Measurements from ENCODE around the gene NEK6.

NEK6 gene

DNA sequence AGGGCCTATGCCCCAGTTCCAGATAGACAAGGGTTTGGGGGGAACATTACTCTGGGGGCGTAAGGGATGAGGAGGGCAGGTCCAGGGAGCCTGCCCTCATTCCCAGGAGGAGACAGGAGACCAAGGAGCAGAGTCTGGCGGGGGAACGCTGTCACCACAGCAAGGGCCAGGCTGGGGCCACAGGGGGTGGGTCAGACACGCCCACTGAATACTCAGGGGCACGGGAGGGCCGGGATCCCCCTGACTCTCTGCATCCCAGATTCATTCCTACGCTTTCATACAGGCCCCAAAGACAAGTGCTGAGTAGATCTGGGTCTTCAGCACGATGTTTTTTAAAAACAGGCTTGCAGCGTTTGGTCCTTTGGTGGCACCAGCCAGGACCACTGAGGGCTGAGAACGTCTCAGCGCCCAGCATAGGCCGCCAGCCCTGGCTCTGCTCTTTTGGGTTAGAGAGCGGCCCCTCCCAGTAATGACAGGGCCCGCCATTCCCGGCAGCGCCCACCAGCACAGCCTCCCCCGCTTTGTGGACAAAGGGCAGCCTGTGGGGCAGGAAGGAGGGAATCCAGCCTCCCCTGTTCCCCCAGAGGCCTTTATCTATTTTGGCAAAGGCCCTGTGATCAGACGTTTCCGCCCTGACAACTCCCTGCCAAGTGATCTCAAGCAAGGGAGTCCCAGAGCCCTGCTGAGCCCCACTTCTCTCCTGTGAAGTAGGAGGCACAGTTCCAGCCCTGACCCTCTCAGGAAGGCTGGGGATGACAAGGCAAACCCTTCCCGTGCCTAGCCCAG, 24.9 kb downstream of the NEK6 start:
- no peak for DNase-seq

DNA sequence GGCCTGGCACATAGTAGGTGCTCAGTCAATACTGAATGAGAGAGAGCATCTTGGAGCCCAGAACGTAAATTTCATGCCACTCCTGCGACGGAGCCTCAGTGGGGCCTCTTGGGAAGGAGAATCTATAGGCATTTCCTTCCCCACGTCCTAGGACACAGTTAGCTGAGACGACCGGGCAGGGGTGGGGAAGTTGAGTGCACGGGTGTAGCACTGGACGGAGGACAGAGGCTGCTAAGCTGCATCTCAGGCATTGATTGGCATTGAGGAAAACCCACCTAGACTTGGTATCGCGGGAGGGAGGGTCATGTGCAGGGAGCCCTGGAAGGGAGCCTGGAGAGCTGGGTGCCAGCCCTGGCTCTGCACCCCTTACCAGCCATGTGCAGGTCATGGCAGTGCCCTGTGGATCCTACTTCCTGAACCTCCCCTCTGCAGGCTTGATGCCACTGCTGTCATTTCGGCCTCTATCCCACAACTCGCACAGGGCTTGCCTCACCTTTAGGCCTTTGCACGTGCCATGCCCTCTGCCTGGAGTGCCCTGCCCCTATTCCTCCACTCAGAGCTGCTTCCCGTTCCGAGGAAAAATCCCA, 25.6 kb downstream of the NEK6 start:
- DNase-seq: no peak

DNA sequence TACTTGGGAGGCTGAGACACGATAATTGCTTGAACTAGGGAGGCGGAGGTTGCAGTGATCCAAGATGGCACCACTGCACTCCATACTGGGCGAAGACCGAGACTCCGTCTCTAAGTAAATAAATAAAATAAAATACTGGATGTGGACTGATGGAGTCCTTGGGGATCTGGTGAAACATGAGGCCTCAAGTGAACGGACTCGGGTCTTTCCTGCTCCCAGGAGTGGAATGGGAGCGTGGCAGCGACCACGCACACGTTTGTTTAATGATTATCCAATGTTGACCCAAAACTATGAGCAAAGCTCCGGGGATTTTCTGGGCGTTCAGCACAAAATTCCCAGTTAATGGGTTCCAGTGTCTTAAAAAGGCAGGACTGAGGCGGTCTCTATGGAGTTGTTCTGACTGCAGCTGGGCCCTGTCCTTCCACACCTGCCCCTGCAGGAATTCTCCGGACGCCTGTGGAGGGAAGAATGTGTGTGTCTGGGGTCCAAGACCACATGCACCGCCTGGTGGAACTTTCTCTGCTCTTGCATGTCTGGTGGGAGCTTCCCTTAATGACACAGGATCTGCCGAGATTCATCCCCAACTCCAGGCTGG, 26.6 kb downstream of the NEK6 start:
- DNase-seq: no peak

DNA sequence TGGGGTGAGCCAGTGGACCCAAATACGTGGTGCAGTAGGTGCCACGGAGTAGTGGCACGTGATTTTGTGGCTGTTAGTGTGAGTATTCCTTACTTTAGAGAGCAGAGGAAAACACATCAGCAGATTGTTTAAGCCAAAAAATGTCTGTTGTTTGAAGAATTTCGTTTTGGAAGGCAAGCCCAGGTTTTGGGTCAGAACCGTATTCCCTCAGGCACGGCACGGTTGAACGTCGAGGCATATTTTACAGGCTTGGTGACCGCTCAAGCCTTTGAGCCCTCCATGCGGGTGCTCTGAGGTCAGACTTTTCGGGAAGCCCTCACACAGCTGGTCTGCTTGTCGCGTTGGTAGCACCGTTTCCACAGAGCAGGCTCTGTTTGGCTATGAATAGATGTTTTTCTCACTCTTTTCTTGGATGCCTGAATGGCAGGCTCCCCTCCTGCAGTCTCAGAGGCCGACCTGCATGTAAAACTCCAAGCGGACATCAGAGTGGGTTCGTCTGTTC, 27.2 kb downstream of the NEK6 start:
- DNase-seq: no peak

DNA sequence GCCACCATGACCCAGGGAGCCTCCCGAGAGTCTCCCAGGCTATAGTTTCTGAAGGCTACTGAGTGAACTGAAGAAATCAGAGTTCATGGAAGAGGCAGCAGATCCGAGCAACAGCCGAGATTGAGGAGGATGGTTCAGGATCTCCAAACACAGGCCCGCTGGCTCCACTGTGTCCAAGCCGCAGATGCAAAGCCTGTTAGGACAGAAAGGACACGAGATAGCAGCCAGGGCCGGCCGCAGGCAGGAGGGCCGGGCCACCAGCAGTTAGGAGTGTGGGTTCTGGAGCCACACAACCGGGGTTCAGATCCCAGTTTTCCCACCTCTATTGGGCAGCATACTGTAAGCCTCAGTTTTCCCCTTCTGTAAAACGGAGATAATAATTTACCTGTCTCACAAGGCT, 27.7 kb downstream of the NEK6 start:
- no peak for DNase-seq

DNA sequence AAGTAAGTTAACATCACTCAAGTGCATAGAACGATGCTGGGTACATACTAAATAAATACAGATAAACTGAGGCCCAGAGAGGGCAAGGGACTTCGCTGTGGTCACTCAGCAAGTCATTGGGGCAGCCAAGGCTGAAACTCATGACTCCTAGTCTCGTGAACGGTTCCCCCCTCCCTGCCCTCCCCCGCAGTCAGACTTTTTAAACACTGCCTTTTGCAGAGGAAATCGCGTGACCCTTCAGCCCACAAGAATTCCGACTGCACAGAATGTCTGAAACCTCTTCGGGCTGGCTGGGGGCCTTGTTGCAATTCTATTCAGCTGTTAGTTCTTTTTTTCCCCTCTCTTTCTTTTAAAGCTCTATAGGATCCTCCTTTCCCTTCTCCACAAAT, 28.1 kb downstream of the NEK6 start:
- peak; percentile 32 for DNase-seq

DNA sequence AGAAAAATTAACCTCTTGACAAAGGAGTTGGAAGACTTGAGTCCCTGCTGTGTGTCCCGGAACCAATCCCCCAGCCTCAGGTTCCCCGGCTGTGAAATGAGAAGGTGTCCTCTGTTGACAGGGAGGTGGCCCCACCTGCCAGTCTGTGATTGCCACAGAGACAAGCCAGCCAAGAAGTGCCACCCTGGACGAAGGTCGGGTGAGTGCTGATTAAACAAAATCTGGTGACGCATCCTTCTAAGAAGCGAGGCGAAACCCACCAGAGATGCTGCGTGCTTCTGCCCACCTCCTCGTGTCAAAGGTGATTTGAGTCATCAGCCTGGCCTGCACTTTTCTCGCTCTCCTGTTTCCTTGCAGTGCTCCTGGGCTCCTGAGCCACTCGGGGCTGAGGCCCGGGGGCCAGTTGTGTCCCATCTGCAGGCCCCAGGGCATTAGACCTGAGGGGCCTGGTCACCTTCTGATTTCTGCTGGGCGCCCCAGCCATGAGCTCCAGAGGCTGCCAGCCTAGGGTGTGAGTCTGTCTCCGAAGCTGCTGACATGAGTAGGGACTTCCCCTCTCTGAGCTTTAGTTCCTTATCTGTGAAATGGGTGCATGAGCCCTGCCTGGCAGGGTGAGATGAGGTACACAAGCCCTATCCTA, 28.7 kb downstream of the NEK6 start:
- DNase-seq: peak; percentile 16

DNA sequence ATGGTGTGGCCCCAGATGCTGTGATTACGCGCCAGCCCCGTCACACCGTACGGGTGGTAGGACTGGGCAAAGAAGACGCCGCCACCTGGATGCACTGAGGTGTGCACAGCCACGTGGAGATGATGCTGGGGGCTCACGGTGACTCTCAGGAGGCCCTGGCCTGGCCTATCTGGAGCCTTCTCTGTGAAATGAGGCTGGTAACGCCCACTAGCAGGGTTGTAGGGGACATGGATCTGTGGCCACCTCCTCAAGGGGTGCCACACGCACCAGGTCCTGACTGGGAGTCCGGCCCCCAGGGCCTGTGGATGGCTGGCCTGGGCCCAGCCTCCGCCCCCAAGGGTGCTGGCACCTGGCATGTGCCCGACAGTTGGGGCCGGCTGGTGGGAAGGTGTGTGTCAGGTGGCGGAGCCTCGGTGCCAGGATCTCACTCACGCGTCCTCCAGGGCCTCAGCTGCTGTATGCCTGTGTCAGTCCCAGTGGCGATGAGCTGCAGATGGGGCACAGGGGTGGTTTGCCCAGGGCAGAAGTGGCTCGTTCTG, 32.4 kb downstream of the NEK6 start:
- DNase-seq: no peak

DNA sequence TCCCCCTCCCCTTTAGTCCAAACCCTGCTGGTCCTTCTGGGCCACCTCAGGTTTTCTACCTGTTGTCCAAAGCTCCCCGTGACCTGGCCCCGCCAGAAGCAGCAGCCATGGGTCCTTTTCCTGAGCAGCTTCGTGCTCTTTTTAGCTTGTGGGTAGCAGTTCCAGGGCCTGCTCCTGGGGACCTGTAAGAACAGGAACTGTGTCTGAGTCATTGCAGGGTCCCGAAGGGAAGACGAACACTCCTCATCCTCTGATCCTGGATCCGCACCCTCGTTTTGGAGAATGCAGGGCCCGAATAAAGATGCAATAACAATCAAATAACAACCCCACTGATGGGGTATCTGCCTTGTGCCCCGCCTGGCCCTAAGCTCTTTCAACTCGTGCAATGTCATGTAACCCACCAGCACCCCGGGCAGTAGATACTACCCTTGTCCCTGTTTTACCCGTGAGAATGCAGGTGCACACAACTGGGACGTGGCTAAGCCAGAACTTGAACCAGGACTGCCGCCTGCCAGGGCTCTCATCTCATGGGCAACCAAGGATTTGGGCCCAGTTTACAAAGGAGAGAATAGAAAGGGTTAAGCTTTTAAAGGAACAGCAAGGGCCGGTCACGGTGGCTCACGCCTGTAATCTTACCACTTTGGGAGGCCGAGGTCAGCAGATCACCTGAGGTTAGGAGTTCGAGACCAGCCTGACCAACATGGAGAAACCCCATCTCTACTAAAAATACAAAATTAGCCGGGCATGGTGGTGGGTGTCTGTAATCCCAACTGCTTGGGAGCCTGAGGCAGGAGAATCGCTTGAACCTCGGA, 33.2 kb downstream of the NEK6 start:
- no peak for DNase-seq

DNA sequence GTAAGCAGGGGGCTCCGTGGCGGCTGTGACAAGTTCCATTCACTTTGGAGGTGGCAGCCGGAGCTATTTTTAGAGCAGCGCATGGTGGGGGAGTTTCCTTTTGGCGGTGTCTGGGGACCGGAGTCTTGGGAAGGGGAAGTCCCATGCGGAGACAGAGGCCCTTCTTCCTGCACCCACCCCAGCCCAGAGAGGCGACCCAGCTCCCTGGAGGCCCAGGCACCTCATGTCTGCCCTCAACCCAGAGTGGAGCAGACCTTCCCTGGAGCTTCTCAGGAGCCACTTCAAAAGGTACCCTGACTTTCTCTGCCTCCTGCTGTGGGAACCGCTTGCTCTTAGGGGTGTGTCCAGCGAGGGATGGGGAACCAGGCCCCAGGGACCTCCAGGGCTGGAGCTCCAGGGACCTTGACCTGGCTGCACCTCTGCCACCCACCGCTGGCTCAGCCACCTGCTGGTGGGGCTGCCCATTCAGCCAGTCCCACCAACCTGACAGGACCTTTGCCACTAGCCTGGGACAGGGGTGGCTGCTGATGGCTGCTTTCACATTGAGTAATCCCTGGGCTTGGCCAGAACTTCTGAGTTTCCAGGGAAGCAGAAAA, 34.1 kb downstream of the NEK6 start:
- DNase-seq: peak; percentile 22

DNA sequence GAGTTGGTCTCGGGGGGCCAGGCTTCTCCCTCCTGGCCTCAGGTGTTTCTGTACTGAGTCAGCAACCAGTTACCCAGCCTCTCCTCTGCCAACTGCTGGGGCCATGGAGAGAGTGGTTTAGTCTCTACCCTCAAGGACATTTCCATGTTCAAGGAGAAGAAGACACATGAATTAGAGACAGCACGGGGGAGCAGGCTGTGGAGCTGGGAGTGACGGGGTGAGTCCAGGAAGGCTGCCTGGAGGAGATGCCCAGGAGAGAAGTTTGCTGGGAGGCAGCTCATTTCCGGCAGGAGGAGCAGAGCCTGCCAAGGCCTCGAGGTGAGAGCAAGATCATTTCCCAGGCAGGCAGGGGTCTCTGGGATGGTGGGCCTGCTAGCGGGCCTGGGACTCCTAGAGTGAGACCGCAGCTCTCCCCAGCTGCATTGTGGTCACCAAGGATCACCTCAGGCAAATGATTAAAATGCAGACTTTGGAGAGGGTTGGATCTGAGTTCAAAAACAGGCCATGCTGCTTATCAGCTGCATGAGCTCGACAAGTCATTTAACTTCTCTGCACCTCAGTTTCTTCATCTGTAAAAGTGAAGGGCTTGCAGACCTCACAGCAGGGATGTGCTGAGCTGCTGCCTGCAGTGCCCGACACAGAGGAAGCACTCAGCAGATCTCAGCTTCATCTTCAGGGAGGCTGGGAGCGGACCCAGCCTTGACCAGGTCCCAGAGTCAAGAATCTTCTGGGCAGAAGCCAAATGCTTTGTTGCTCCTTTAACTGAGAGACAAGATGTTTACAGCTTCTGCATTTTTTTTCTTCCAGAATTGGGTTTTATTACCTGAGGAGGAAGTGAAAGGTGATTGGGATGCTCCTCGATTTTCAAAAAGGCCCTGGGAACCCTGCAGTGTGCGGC, 35.2 kb downstream of the NEK6 start:
- no peak for DNase-seq

DNA sequence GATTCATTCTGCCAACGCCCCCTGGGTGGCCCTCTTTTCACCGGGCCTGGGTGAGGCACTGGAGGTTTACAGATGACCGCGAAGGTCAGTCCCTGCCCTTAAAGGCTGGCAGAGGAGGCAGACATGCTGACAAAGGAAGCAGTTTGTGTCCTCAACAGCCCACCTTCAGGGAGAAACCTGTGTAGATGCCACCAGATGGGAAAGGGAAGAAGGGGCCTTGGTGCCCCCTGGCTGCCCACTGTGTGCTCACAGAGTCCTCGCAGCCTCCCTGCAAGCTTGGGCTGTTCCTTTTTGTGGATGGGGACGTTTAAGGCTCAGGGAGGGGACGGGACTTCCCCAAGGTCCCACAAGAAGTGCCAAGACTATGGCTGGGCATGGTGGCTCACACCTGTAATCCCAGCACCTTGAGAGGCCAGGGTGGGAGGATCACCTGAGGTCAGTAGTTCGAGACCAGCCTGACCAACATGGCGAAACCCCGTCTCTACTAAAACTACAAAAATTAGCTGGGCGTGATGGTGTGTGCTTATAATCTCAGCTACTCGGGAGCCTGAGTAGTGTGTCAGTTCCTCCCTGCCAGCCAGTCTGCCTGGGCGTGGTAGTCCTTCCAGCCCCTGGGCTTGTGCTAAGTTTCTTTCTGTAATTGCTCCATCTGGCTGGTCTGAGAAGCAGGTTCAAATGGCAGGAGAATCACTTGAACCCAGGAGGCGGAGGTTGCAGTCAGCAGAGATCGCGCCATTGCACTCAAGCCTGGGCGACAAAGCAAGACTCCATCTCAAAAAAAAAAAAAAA, 36.2 kb downstream of the NEK6 start:
- DNase-seq: no peak

DNA sequence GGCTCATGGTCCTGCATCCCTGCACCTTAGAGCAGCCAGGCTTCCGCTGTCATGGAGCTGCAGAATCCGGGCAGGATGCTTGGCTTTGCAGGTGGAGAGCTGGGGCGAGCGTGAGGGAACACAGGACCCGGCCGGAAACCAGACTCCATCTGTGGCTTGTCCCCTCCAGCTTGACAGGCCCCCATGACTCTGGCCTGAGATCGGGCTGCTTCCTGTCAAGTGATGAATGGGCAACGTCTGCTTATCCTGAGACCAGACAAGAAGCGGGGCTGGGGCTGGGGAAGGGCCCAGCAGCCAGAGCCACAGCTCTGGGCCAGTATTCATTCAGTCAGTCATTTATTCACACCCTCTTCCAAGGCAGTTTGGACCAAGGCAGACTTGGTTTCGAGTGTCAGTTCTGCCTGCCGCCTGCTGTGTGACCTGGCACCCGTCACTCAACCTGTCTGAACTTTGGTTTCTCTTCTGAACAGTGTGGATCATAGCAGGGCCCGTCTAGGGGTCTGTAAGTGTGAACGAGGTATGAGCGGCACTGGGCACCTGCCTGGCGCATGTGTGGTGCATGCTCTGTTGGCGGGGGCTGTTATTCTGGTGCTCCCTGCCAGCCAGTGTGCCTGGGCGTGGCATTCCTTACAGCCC, 37.5 kb downstream of the NEK6 start:
- DNase-seq: no peak

DNA sequence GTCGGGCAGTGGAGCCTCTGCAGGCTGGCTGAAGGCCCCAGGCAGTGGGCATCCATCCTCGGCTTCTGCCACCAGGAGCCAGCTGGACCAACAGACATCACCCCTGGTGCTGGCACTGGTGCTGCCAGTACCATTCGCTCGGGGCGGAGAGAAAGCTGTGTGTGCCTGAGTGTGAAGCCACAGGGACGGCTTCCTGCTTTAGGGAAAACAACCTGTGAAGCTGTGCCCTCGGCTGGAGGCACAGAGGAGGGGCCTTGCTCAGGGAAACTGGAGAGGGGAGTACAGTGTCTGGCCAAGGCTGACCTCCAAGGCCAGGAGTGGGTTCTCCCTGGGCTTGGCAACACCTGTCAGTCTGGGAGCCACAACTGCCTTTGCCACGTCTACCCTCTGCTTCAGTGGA, 38.3 kb downstream of the NEK6 start:
- DNase-seq: no peak

DNA sequence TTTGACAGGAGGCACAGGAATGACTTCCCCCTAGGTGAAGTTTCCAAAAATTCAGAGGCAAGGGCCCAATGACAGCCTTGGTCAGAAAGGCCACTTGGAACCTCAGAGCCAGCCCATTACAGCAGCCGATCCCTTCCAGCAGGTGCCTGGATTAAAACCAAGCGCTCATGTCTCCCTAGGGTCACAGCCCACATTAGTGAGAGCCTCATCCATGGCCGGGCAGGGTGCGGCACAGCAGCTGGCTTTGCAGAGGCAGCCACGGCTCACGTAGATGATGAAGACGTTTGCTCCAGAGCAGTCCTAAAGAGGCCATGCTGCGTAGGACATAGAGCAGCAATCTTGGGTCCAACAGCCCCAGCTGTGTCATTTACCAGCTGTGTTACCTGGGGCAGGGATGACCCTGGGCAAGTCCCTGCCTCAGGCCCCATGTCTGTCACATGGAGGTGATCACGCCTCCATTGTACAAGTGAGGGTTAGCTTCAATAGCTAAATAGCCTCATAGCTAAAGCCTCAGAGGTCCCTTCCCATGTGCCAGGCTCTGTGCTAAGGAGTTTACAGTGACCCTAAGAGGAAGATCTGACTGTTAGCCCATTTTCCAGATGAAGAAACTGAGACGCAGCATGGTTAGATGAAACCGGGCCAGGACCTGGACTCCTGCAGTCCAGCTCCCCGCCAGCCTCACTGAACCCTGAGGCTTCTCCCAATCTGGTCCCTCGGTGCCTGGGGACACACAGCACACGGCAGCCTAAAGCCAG, 39.2 kb downstream of the NEK6 start:
- DNase-seq: no peak

DNA sequence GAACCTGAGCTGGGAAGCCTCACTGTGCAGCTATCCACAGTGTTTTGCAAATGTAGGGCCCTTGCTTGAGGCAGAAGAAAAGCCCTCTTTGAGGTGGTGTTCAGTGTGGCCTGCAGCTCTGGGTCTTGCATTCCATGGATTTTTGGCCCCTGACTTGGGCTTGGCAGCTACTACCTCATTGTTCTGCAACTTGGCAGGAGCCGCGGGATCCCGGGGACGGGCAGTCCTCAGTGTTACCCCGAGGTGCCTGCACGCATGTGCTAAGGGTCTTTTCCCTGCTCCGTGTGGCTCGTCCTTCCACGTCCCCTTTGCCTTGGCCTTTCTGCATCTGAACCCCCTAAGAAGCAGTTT, 39.8 kb downstream of the NEK6 start:
- no peak for DNase-seq

DNA sequence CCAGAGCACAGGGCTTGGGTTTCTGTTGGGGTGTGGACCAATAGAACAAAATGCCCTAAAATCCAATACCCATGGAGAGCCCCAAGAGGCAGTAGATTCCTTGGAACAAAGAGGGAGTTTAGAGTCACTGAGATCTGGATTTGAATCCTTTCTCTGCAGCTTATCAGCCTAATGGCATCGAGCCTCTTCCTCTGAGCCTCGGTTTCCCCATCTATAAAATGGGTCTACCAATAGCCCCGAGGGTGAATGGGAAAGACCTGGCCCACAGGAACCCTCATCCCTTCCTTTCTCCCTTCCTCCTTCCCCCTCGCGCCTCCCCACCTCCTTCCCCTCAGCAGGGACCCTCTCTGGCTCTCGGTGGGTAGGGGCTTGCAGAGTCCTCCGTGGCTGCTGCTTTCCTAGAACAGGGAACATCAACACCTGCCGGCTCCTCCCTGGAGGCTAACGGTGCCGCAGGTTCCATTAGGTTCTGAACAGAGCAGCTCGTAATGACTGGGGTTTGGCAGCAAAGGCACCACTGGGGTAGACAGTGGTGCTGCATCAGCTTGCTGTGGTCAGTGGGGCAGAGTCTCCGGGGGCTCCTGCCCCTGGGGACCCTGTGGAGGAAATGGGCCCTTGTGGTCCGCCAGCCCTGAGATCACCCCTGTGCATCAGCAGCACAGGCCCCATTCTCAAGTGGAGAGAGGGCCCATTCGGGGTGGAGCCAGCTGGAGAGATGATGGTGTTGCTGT, 40.3 kb downstream of the NEK6 start:
- no peak for DNase-seq

DNA sequence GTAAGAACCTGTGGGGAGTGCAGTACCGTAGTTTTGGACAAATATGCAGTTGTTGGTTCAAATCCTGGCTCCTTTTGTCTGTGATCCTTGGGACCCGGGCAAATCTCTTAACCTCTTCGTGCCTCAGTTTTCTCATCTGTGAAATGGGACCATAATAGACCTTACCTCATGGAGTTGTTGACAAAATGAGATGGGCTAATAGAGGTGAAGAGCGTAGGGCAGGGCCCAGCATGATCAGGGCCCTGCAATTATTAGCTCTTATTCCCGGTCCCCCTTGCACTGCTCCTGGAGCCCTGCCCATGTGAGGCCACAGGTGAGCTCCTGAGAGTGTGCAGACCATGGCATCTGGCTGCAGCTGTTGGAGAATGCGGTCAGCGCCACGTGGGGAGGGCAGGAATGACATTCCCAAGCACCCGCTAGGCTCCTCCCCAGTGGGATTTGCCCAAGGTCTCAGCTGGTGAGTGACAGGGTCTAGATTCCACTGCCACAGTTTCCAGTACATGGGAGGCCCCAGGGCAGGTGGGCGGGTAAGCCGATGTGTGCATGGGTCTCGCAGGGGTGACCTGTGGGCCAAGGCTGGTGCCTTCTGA, 41.0 kb downstream of the NEK6 start:
- no peak for DNase-seq

Measured in CD4-positive, alpha-beta T cell treated with Interleukin-12 subunit alpha and Interleukin-12 subunit beta, for 1 hour (primary cell).